ENCODE measurements around the gene SLIT1.

DNA sequence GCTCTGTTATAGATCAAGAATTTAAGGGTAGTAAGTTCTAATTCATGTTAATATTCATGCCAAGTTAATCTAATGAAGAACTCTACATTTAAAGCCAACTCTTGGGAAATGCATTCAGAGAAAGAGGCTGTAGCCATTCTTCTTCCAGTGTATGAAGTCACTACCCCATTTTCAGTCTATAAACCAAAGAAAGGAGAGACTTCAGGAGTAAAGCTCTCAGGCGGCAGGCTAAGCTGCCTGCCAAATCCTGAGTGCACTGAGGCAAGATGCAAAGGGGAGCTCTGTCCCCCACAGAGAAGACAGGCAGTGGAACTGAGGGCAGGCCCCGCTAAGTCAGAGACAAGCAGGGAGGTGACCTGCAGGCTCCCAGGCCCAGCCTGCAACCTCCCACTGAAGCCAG, 41.5 kb downstream of the SLIT1 start:
- TF ChIP-seq, protein P1, sequence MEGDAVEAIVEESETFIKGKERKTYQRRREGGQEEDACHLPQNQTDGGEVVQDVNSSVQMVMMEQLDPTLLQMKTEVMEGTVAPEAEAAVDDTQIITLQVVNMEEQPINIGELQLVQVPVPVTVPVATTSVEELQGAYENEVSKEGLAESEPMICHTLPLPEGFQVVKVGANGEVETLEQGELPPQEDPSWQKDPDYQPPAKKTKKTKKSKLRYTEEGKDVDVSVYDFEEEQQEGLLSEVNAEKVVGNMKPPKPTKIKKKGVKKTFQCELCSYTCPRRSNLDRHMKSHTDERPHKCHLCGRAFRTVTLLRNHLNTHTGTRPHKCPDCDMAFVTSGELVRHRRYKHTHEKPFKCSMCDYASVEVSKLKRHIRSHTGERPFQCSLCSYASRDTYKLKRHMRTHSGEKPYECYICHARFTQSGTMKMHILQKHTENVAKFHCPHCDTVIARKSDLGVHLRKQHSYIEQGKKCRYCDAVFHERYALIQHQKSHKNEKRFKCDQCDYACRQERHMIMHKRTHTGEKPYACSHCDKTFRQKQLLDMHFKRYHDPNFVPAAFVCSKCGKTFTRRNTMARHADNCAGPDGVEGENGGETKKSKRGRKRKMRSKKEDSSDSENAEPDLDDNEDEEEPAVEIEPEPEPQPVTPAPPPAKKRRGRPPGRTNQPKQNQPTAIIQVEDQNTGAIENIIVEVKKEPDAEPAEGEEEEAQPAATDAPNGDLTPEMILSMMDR (IDR thresholded peaks at IDR 0.05; ENCODE audit: insufficient read depth, low read depth, low read length), result no peak
- TF ChIP-seq EZH2 (IDR thresholded peaks at IDR 0.05; ENCODE audit: insufficient read depth, low read length), result no peak
